C4-2B (cell line): ENCODE results near the gene SPECC1L.
A peak's percentile ranks its signal among the peaks of the same experiment; 100 is the strongest.

ENCODE experiments used
- H3K27ac ChIP-seq: fragments of 450-650 bp; 2 replicates; pipeline ENCODE4 v1.5.1; 2017
- CTCF ChIP-seq: fragments of 450-650 bp; conservative IDR thresholded peaks from 2 replicates; pipeline ENCODE4 v1.5.1; 2017; ENCODE audit warnings: mild to moderate bottlenecking
- ZFX ChIP-seq: fragments of 450-650 bp; IDR thresholded peaks from 2 replicates; pipeline ENCODE4 v1.6.1; 2017

Gene SPECC1L

GRCh38 chr22:24324137-24324536 lies 53.5 kb downstream of the SPECC1L start:
- peak overlapping the region; percentile 56 for H3K27ac ChIP-seq

GRCh38 chr22:24325105-24325757 lies 54.6 kb downstream of the SPECC1L start:
- no peak overlapping the region for H3K27ac ChIP-seq
- no peak for TF ChIP-seq ZFX
- peak; percentile 83 for TF ChIP-seq CTCF

More at GRCh38 chr22:24324137-24324536, 53.5 kb downstream of the SPECC1L start:
- TF ChIP-seq CTCF (no peak), ZFX (no peak)

GRCh38 chr22:24326266-24326665 lies 55.6 kb downstream of the SPECC1L start:
- no peak overlapping the region for H3K27ac ChIP-seq
- no peak for TF ChIP-seq ZFX
- TF ChIP-seq CTCF: no peak

GRCh38 chr22:24327832-24328231 lies 57.2 kb downstream of the SPECC1L start:
- TF ChIP-seq ZFX (no peak), CTCF (no peak)
- H3K27ac ChIP-seq: no peak overlapping the region

- TF ChIP-seq ZFX: no peak
- no peak for TF ChIP-seq CTCF
- peak overlapping the region; percentile 44 for H3K27ac ChIP-seq
These were observed 58.8 kb downstream of the SPECC1L start for GRCh38 chr22:24329453-24329852.

GRCh38 chr22:24330636-24331035 lies 60.0 kb downstream of the SPECC1L start:
- TF ChIP-seq ZFX (no peak), CTCF (no peak)
- H3K27ac ChIP-seq: peak overlapping the region; percentile 18; the same call in 1 of the 2 replicates

GRCh38 chr22:24331468-24332440 lies 61.1 kb downstream of the SPECC1L start:
- TF ChIP-seq ZFX (no peak), CTCF (no peak)
- no peak overlapping the region for H3K27ac ChIP-seq
